NCI-H345 (cell line): ENCODE measurements around the gene CER1.
A peak's percentile ranks its signal among the peaks of the same experiment; 100 is the strongest.
"Not testable (repeated sequence)": the region's sequence is repeated elsewhere in the genome, so short reads cannot be mapped to it uniquely, and the experiment has no call there.

Experiments
- DNase-seq: peaks from one replicate; lab custom pipeline; 2025; lab: John Stamatoyannopoulos, UW

Gene CER1

DNA sequence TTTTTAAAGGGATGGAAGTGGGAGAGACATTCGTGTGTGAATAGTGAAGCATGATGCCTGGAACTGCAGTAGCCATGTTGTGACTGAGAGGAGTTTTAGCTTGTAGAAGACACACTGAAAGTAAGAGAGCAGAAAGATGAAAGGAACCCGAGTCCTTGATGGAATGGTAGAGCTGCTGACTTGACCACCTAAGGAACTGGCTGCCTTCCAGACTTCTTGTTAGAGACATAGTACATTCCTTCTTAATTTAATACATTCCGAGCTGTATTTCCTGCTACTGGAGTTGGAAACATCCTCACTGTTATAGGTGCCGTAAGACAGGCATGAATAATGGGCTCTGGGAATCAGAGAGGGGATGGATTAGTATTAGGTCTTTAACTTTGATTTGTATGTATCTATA, 7.4 kb downstream of the CER1 start:
- DNase-seq = no peak

DNA sequence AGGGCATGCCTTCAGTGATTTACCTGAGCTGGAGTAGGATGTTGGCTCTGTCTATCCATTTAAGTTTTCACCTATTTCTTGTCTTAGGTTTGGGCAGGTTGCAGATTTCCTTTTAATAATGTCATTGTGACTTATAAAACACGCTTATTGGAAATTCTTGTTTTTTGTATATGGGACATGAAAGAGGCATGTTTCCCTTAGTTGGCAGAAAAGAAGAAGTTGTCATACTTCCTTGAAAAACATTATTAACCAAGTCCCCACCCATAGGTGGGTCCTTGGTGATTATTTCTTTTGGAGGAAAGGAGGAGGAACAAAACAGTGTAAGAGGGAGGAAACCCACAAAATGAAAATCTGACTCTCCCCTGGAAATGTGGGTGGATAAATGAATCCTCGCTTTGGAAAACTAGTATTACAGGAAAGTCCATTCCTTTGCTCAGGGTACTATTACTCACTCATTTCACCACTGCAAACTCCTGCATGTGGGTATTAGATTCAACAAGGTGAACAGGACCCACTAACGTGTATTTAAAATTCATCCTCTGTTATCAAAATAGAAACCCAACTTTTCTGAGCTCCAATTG, 9.3 kb downstream of the CER1 start:
- no peak for DNase-seq

DNA sequence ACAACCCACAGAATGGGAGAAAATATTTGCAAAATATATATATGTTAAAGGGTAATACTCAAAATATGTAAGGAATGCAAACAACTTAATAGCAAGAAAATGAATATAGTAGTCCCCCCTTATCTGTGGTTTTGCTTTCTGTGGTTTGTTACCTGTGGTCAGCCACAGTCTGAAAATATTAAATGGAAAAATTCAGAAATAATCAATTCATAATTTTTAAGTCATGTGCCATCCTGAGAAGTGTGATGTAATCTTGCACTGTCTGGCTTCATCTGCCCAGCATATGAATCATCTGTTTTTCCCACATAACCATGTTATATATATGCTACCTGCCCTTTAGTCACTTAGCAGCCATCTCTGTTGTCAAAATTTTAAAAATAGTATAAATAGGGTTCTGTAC, 11.7 kb downstream of the CER1 start:
- no peak for DNase-seq

DNA sequence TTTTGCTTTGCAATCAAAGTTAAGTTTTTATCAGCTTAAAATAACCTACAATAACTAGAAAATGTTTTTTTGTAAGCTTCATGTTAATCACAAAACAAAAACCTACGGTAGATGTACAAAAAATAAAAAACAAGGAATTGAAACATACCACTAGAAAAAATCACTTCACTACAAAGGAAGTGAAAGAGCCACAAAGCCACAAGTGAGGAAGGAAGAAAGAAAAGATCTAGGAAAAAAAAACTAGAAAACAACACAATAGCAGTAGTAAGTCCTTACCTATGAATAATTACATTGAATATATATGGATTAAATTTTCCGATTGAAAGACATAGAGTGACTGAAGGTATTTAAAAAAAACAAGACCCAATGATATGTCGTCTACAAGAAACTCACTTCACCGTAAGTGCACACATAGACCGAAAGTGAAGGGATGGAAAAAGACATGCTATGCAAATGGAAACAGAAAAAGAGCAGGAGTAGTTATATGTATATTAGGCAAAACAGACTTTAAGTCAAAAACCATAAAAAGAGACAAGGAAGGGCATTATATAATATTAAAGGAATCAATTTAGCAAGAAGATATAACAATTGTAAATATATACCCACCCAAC, 15.9 kb downstream of the CER1 start:
- no peak for DNase-seq

DNA sequence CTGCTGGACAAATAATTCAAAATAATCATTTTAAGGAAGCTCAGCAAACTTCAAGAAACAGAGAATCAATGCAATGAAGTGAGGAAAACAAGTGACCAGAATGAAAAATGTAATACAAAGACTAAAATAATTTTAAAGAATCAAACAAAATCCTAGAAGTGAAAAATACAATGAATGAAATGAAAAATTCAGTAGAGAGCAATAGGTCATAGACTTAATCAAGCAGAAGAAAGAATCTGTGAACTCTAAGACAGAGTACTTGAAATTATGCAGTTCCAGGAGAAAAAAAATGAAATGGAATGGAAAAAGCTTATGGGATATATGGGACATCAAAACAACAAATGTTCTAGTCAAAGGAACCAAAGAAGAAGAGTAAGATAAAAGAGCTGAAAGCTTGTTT, 17.5 kb downstream of the CER1 start:
- no peak for DNase-seq

DNA sequence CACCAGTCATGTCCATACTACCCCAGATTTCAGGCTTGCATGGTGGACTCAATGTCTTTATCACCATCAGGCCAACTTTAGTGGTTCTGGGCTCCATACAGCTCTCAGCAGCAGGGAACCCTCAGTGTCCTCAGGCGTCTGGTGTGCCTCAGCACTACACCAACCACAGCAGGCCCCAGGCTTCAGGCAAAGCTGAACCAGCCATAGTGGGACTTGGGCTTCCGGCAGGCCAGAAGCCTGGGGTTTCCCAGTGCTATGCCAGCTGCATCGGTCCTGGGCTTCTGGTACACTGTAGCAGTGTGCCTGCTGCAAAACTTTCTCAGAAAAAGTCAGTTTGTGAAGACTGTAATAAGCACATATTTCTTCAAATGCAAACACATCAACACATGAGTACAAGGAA, 18.3 kb downstream of the CER1 start:
- DNase-seq = no peak

DNA sequence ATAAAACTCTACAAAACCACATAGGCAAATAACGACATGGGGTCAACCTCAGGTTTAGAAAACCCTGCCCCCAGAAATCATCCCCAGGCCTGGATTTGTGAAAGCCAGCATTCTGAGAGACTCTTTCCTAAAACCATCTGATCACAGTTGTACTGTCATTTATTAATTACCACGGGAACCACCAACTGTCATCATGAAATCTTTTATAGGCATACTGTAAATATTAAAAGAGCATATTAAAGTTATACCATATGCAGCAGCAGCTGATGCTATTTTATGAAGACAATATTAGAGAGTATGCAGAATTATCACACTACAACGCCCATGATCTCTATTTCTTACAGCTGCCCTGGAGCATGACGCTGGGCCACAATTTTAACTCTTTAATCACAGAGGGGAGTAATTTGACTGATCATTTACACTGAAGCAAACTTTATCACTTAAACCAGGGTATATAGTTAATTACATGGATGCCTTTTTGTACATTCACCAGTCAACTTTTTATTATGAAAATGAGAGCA, 20.3 kb downstream of the CER1 start:
- DNase-seq = no peak

DNA sequence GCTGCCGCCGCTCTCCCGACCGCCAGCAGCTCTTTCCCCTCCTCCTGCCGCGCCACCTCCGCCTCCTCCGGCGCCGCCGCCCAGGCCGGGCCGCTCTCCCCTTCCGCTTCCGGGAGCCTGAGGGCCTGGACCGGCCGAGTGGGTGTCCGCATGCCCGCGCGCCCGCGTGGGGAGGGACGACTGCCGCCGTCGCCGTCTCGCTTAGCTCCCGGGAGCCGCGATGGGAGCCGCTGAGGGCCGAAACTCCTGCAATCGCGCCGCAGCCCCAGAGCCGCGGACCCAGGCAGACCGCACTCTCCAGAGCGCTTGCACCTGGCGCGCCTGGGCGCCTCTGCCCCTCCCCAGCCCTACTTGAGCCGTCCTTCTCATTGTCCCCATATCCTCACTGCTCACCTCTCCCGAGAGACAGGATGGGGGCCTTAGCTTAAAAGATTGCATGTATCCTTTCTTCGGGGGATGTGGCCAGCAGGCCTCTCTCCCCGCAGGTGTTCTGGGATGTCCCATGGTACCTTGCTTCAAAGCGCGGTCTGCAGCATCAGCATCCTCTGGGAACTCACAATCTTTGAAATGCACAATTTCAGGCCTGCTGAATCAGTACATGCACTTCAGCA, 29.2 kb downstream of the CER1 start, which contains the start of gene ZDHHC21:
Gene ZDHHC21, minus strand, starts transcription at position 182 of the 611 bp plus-strand sequence. CDS start 19,092 bp downstream, outside the sequence.
- DNase-seq = peak; percentile 72

DNA sequence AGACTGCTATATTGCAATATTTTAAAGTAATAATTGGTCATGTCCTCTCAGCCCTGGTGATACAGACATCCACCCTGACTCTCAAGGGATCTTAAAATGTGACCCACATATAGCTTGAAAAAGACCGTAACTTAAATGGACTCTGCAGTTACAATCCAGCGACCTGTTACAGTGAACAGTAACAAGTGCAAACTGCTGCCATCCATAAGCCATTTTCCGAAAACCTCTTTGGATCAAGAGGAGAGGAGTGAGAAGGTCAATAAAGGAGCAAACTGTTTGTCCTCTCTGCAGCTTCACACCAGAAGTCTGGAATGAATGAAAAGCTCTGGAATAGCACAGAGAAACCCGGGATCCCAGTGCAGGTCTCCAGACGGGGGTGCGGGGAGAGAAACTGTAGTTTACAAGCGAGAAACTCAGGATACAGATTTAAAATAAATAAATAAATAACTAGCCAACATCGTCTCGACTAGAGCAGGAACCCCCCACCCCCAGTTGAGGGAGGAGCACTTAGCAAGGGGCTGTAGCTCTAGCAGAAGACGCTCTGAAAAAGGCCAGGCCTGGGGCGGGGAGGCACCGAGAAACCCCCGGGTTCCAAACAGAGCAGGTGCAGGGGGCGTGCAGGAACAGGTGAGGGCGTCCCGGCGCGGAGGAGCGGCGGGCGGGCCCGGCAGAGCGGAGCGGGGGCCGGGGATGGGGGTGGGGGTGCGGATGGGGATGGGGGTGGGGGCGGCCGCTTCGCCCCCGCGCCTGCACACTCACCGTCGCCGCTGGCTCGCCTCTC, 29.9 kb downstream of the CER1 start:
- DNase-seq = peak; percentile 53

DNA sequence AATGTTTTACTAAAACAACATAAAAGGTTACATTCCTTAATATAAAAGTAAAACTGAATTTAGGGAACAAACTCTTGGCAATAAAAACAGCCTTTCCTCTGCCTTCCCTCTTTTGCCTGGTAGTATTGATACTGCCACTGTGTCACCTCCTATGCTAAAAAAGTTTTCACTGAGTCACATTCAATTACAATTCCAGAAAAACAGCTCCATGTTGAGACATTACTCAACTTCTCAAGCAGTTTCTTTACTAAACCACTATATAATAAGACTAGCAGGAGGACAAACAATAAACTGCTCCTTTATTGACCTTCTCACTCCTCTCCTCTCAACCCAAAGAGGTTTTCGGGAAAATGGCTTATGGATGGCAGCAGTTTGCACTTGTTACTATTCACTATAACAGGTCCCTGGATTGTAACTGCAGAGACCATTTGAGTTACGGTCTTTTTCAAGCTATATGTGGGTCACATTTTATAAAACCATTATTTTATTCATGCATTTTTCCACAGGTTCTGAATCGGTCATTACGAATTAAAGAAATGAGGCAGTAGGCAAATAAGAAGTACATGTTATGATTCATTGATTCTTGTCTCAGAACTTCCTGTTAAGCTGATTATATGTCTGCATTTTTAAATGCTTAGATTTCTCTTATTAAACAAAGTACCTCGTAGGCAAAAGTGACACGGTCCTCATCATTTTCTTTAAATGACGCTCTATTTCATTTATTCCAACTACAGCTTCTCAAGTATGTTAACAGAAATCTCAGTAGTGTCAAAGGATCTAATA, 31.4 kb downstream of the CER1 start:
- DNase-seq = no peak

DNA sequence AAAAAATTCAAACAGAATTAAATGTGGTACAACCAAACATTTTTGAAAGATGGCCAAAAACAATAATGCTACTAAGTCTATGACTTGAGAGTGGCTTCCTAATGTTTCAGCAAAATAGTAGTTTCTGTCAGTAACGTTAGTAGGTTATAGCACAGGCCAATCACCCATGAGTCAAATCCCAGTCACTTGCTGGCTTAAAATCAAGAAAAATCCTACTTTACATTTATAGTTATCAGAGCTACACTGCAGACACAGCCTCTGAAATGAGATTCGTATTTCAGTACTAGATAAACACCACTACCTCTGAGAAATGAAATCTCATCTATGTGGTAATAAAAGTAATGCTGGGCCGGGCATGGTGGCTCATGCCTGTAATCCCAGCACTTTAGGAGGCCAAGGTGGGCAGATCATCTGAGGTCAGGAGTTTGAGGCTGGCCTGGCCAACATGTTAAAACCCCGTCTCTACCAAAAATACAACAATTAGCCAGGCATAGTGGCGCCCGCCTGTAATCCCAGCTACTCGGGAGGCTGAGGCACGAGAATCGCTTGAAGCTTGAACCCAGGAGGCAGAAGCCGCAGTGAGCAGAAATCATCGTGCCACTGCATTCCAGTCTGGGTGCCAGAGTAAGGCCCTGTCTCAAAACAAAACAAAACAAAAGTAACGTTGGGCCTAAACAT, 35.4 kb downstream of the CER1 start:
- no peak for DNase-seq

DNA sequence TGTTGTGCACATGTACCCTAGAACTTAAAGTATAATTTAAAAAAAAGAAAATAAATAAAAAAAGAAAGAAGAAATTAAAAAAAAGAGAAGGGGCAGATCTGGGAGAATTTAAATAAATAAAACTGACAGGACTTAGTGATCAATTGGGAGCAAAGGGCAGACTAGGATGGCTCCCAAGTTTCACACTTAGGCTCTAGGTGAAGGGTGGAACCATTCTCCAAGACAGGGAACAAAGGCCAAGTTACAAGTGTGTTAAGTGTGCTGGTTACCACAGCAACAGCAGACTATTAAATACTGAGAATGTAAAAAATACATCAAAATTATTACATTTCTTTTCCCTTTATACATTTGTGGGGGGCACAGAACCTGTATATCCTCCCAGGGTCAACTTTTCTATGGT, 36.4 kb downstream of the CER1 start:
- no peak for DNase-seq

DNA sequence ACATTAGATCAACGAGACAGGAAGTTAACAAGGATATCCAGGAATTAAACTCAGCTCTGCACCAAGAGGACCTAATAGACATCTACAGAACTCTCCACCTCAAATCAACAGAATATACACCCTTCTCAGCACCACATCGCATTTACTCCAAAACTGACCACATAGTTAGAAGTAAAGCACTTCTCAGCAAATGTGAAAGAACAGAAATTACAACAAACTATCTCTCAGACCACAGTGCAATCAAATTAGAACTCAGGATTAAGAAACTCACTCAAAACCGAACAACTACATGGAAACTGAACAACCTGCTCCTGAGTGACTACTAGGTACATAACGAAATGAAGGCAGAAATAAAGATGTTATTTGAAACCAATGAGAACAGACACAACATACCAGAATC, 39.9 kb downstream of the CER1 start:
- not testable (repeated sequence) for DNase-seq

DNA sequence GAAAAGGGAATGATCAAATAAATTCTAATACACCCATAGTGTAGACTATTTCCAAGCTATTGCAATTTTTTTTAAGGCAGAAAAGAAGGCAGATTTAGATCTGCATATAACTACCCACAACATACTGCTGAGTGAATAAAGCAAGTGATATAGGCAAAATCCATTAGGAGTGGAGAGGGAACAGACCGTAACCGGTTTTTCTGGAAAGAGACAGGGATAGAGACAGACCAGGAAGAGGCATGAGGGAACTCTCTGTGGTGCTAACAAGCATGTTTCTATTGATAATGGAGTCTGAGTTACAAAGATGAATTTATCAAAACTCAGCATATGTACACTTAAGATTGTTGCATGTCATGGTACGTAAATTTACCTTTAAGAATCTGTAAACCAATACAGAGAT, 43.8 kb downstream of the CER1 start:
- DNase-seq = no peak

DNA sequence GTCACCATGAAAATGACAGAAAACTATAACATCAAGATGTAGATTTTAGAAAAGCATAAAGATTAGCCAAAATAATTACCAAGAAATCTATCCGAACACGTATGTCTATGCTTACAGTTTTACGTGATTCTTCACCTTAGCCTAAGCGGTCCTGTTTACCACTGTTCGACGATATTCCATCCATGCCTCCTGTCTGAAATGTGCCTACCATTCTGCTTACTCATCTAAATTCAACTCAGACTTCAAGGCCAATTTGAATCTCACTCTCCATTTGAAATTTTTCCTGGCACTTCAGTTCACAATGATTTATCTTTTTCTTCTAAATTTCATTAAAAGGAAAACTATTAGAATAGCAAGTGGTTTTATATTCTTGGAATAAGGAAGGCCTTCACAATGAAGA, 44.7 kb downstream of the CER1 start:
- DNase-seq = no peak

DNA sequence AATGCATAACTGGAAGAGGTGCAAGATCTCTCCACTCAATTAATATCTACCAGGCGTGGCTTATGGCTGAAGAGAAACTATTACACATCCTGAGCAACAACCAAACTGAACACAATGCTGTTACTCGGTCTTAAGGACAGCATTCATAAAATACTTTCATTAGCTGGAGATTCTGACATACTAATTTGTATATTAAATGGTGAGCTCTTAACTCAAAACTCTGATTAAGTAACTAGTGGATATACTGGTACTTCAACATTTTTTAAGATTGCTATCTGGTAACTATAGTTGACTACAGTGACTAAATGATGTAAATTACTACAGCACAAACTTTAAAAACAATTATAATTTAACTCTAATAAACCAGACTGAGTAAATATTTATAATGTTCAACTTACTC, 45.1 kb downstream of the CER1 start:
- DNase-seq = no peak

DNA sequence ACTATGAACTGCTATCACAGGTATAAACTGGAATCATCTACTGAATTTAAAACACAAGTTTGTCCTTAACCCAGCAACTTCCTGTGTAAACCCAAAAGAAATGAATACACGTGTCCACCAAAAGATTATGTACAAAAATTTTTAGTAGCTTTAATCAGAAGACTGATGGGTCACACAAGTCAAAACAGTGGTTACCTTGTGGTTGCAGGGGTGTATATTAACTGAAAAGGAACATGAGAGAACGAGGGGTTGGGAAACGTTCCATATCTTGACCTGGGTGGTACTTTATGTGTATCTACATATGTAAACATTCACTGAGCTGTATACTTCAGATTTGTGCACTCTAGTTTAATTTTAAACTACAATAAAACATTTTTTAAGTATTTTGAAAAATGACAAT, 47.9 kb downstream of the CER1 start:
- no peak for DNase-seq

DNA sequence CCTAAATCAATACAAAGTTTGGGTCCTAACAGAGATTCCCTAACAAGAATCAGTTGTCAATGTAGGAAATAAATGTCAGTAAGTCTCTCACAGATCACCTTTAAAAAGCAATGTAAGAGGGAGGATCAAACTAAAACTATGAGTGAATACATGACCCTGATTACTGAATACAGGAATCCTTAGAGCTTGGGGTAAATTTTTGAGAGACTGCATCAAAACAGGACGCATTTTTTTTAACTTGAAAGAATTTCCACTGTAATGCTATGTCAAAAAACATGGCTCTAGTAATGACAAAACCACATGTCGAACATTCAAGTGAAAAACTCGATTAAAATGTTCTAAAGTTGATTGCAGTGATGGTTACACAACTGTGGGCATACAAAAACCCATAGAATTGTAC, 51.2 kb downstream of the CER1 start:
- DNase-seq = no peak

DNA sequence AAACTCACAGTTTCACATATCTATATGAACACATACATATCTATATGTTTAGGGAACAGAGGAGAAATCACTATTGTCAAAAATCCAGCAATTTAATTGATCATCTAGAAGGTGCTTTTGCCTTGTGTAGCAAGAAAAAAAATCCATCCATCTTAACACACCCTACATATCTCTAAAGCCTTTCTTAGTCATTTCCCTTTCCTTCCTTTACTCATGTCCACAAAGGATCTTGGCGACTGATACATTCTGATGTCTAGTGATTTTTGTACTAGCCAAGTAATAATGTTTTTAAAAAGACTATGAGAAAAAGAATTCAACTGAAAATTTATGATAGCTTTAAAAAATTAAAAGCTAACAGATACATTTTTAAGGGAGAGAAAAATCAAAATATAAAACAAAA, 51.8 kb downstream of the CER1 start:
- DNase-seq = no peak
